GM18907 (cell line): ENCODE results near the gene HADH.
A peak's percentile ranks its signal among the peaks of the same experiment; 100 is the strongest.
"Not testable (repeated sequence)": the region's sequence is repeated elsewhere in the genome, so short reads cannot be mapped to it uniquely, and the experiment has no call there.

Source experiments
- ATAC-seq: cut with Tn5 transposase; IDR thresholded peaks from one replicate; pipeline ENCODE4 v1.9.1; 2021; ENCODE audit warnings: mild to moderate bottlenecking, moderate library complexity; ENCODE audit not compliant: unreplicated experiment

HADH gene

DNA sequence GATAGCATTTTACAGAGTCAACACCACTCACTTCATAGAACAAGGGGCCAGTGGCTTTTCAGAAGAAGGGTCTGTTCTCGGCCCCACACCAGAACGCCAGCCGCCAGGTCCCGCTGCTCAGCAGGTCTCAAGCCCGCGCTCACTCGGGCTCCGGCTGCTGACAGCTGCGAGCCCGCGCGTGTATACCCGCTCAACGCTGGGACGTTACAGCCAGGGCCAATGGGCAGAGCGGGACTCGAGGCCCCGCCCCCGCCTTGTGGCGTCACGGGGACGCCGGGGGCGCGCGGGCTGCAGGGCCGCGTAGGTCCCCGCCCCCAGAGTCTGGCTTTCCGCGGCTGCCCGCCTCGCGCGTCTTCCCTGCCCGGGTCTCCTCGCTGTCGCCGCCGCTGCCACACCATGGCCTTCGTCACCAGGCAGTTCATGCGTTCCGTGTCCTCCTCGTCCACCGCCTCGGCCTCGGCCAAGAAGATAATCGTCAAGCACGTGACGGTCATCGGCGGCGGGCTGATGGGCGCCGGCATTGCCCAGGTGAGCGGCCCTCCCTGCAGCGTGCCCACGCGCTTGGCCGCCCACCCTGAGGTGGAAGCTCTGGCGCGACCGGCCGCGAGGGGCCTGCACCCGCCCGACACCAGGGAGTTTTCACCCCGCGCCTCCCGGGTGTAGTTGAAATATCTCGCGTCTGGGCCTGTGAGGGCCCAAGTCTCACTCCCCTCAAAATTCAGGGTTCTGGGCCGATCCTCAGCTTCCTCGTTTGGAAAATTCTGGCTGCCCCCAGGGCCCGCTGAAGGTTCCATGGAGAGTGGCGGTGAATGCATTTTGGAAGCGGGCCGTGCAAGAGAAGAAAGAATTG lies at the start of gene HADH:
Gene HADH, plus strand, starts transcription at position 353 of the 850 bp plus-strand sequence. Its CDS starts 44 bp downstream, at position 397.
- peak; percentile 96 for ATAC-seq

GRCh38 chr4:107945809-107946208 lies 43.9 kb upstream of the HADH start:
- ATAC-seq = no peak

- no peak for ATAC-seq
Measured at GRCh38 chr4:107950746-107951540, 38.7 kb upstream of the HADH start.

DNA sequence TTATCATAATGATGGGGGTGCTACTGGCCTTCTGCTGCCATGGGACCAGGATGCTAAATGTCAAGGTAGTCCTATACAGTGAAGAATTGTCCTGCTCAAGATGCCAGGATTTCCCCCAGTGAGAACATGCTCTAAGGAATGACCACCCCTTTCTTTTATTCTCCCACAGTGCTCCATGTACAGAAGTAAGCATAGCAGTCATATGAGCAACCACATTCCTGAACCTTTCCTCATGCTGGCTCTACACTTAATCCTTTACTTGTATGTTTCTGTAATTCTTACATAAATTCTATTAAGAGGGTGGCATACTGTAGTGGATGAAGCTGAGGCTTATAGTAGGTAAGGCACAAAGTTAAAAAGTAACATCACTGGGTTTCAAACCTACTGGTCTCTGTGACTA lies 38.1 kb upstream of the HADH start:
- no peak for ATAC-seq

DNA sequence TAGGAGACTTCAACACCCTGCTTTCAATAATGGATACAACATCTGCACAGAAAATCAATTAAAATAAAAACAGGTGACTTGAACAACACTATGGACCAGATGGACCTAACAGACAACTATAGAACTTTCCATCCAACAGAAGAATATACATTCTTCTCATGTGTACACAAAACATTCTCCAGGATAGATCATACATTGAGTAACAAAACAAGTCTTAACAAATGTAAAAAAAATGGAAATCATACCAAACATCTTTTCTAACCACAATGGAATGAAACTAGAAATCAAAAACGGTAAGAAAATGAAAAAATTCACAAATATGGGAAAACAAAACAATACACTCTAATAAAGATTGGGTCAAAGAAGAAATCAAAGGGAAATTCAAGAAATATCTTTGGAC lies 33.7 kb upstream of the HADH start:
- no peak for ATAC-seq

DNA sequence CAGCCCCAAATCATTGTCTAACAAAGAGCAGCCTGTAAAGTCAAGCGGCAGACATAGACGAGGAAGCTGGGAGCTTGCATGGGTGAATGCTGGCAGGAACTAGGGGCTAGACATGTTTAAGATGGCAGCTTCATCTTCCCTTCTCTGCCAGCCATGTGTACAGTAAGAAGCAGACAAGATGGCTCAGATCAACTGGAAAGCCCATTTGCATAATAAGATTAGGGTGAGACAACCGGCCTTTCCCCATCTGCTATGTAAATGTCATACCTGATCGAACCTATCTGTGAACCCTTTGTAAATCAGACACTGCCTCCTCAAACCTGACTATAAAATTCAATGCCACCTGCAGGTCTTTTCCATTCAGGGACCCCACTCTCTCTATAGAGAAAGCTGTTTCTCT lies 22.8 kb upstream of the HADH start:
- ATAC-seq = no peak

GRCh38 chr4:107967519-107967918 lies 22.2 kb upstream of the HADH start:
- ATAC-seq = not testable (repeated sequence)

GRCh38 chr4:107967921-107968320 lies 21.8 kb upstream of the HADH start:
- not testable (repeated sequence) for ATAC-seq

GRCh38 chr4:107970063-107970798 lies 19.5 kb upstream of the HADH start:
- ATAC-seq = no peak

DNA sequence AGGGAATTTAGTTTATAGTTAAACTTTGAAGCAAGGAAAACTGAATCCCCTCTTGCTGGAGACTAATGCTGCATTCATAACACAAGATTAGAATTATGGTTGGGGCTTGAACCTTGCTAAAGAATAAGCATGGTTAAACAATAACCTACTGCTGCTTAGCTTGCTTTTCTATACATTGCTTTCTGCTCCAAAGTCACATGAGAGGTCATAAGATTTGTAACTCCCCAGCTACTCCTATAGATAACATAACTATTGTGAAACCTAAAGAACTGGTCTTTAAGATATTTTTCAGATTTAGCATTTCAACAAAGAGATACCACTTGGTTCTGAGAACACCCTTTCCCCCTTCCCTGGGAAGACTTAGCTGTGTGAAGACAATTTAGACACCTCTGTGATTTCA lies 17.1 kb upstream of the HADH start:
- no peak for ATAC-seq

DNA sequence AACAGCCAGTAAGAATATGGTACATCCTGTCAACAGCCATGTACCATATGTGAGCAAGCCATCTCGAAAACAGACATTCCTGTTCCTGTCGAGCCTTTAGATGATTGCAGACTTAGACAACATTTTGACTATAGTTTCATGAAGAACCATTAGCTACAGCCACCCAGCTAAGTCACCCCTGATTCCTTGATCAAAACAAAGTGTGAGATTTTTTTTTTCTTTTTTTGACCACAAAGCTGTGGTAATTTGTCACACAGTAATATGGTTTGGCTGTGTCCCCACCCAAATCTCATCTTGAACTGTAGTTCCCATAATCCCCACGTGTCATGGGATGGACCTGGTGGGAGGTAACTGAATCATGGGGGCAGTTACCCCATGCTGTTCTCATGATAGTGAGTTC lies 15.2 kb upstream of the HADH start:
- ATAC-seq = no peak

DNA sequence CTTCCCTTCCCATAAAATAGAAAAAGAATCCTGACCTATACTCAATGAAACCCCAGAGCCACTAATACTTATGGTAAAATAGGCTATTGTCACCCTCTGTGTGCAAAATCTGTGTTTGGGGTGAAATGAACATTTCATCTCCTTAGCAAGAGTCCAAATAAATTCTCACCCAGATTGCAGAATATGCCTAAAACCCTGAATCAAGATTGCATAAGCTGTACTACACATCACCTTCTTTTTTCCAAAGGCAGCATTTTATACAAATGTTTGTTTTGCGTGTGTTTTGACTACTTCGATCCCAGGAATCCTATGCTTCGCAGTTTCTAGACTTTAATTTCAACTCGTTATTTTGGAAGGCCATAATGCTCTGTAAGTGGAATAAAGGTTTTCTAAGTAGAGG lies 12.2 kb upstream of the HADH start:
- no peak for ATAC-seq

- ATAC-seq = no peak
Measured at GRCh38 chr4:107977966-107978705, 11.6 kb upstream of the HADH start.

DNA sequence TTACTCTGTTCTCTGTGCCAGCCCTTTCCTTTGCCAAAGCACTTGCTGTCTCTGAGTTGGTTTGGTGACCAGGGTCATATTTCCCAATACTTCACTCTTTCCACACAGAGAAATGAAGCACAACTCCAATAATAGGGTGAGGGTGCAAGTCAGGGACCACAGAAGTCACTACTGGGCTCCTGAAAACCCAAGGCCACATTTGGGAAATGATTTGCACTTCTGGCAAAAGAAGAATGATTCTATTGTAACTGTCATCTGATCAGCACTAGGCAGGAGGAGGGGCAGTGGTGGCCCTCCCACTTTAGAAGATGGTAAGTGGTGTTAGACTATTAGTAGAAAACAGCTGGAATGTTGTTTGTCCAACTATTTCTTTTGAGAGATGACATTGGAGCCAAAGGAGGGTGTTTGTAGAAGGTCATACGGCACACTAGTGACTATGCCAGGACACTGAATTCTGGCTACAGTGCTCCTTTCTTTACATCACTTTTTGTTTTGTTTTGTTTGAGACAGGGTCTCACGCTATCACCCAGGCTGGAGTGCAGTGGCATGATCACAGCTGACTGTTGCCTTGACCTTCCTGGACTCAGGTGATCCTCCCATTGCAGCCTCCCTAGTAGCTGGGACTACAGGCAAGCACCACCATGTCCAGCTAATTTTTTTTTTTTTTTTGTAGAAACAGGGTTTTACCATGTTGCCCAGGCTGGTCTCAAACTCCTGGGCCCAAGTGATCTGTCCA lies 10.8 kb upstream of the HADH start:
- ATAC-seq = no peak

DNA sequence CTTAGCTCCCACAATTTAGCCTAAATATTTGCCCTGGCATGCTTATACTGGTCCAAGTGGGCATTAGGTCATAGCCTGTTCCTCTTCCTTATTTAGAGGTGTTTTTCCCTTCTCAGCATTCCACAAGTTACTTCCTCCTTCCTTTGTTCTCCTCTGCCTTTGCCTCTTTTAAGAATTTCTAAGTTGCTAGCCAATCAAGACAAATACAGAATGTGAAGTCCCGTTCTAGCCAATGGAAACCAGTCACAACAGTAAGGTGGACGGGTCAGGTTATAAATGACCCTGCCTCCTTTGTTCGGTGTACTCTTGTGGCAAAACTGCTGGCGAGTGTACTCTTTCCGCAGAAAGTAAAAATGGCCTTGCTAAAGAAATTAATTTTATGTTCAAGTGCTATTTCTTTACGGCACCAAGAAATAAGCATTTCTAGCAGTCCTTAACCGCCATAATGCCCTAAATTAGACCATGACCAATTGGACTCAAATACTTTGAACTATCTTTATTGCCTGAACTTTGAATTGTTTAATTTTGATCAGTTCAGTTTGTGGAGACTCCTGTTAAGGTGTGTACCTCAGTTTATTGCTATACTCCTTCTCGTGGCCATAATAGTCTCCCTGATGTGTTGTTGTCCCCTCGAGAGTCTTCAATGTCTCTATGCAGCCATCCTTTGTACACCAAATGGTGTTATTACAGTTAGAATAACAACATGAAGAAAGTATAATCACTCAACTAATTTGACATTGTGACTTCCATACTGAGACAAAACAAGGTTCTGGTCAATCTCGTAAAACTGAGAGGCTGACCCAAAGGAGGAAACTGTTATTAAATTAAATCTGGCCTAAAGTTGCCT lies 1.6 kb upstream of the HADH start:
- ATAC-seq = no peak

GRCh38 chr4:107988763-107989035 lies 990 bp upstream of the HADH start:
- ATAC-seq = no peak

- ATAC-seq = no peak
Measured at GRCh38 chr4:107989162-107989536, 540 bp upstream of the HADH start.

DNA sequence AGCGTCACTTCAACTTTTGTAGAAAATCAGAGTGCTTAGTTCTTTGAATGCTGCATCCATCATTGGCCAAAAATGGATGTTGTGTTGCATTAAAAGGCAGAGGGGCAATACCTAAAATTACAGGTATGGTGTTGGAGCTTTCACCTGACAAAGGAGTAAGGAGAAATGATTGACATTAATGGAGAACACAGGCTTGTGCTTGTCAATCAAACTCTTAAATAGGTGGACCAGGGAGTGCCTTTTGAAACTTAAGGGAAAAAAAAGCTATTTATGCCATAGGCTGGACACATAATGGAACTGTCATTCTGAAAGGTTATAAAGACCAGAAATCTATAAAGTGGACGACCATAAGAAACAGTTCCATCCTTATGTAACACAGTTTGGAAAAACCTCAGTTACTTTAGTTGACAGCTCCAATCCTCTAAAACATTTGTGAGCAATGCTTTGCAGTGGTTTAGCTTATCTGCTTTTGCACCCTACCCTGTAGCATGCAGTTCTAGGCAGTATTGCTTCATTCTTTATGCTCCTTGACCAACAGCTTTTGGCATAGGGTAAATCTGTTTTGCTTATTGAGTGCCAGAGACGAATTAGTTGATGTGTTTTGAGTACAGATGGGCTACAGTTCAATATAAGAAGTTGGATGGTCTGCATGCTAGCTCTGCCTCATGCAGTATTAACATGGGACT lies 2.4 kb downstream of the HADH start:
- no peak for ATAC-seq

DNA sequence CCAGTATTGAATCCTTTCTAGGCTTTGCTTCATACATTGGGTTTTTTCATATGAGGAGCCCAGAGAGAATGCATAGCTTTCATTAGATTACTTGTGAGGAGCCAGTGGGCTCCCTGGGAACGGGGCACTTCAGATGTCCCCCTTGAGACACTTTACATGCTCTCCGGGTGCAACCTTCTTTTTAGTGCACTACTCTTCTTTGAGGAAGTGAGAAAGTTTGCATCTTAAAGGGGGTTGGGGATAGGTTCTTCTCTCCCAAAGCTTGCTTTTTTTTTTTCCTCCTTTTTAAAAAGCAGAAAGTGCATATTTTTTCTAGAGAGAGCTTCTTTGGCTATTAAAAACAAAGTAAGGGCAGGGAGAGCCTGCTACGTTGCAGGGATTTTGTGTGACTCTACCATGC lies 4.3 kb downstream of the HADH start:
- ATAC-seq = peak; percentile 37
